C4-2B (cell line): ENCODE data around the gene FARSB.

ENCODE experiments used
- H3K27ac ChIP-seq: fragments of 450-650 bp; 2 replicates; pipeline ENCODE4 v1.5.1; 2017
- ZFX ChIP-seq: fragments of 450-650 bp; IDR thresholded peaks from 2 replicates; pipeline ENCODE4 v1.6.1; 2017
- TF ChIP-seq, protein P1 (sequence below): fragments of 450-650 bp; conservative IDR thresholded peaks from 2 replicates; pipeline ENCODE4 v1.5.1; 2017; ENCODE audit warnings: mild to moderate bottlenecking

The FARSB gene

DNA sequence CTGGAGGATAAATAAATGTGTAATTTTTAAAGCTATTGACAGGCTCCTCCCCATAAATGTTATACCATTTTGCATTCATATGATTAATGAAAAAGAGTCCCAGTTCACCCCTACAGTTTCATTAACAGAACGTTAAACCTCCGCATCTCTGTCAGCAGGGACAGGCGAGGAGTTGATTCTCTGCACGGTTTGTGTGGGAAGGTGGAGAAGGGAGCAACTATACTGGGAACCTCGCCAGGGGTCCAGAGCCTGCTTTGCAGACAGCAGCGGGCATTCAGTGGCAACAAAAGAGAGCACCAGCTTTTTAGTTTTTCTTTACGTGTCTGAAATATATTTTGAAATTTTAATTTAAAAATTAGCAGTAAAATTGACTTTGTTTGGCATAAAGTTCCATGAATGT lies 101.4 kb downstream of the FARSB start:
- TF ChIP-seq ZFX: no peak
- TF ChIP-seq, protein P1, sequence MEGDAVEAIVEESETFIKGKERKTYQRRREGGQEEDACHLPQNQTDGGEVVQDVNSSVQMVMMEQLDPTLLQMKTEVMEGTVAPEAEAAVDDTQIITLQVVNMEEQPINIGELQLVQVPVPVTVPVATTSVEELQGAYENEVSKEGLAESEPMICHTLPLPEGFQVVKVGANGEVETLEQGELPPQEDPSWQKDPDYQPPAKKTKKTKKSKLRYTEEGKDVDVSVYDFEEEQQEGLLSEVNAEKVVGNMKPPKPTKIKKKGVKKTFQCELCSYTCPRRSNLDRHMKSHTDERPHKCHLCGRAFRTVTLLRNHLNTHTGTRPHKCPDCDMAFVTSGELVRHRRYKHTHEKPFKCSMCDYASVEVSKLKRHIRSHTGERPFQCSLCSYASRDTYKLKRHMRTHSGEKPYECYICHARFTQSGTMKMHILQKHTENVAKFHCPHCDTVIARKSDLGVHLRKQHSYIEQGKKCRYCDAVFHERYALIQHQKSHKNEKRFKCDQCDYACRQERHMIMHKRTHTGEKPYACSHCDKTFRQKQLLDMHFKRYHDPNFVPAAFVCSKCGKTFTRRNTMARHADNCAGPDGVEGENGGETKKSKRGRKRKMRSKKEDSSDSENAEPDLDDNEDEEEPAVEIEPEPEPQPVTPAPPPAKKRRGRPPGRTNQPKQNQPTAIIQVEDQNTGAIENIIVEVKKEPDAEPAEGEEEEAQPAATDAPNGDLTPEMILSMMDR: no peak
- H3K27ac ChIP-seq: no peak overlapping the region

GRCh38 chr2:222548992-222549391 lies 106.9 kb downstream of the FARSB start:
- H3K27ac ChIP-seq: no peak overlapping the region
- TF ChIP-seq, protein P1: no peak
- no peak for TF ChIP-seq ZFX

DNA sequence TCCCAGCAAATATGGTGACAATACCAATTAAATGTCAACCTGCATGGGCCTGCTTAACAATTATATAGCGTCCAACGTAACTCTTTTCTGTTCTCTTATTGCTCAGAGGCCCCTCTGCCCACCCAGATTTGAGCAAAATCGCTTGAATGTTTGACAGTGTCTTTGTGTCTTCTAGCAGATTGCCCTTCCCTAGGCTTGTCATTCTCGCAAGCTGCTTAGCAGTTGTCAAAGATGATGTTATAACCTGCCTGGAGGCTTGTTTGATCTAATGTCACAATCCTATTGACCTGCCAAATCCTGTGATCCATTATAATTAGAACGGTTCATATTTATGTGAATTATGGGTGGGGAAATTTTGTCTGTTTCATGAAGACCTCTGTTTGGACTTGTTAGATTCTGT lies 108.8 kb downstream of the FARSB start:
- no peak overlapping the region for H3K27ac ChIP-seq
- TF ChIP-seq ZFX: no peak
- TF ChIP-seq, protein P1: no peak

DNA sequence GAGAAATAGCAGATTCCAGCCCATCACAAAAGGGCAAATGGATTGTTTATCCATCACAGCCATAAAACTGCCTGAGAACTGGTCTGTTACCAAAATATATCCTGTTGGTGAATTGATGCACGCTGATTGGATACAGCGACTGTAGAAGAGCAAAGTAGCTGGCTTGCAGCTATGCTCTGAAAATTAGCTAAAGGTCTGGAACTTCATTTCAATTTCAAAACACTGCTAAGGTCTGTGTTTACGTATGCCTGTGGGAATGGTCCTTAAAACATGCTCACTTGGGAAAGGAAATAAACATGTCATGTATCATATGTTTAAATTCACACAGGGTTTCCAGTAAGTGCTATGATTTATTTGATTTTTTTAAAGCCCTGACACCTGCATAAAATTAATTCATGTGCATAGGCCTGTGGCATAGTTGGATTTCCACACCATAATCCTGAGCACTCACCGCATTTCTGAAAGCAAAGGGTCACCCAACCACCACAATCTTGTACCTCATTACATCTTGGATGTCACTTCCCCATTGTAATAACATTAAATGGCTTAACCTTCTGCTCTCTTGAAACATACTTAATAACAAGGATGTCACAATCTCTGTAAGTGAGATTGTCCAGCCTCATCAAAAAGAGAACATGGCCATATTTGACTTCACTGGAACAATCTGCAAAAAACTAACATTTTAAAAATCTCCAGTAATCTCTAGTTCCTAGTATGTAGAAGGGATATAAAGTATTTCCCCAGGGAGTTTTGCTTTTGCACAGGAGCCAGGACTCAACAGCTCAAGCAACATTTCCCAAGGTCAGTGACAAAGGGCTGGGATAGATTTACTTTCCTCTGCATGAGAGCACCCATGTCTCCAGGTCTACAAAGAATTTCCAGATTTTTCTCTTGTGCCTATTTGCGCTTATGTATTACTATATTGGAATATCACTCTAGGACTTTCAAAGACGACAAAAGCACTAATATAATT lies 109.8 kb downstream of the FARSB start:
- TF ChIP-seq ZFX: no peak
- TF ChIP-seq, protein P1: no peak
- no peak overlapping the region for H3K27ac ChIP-seq

DNA sequence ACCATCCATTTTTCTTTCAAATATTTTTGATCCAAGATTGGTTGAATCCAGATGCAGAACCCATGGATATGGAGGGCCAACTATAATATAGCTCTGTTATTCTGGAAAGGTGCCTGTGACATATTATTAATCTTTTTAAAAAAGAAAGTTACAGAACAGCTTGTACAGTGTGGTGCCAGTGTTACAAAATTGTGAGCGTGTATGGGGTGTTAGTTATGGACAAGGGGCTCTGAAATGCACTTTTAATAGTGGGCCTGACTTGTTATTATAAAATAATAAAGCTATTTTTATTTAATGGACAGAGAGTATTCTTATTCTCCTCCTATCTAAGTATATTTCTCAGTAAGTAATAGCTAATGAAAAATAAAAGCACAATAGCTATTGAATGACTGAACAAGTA lies 111.2 kb downstream of the FARSB start:
- TF ChIP-seq, protein P1: no peak
- no peak for TF ChIP-seq ZFX
- no peak overlapping the region for H3K27ac ChIP-seq

- H3K27ac ChIP-seq: no peak overlapping the region
- TF ChIP-seq ZFX: no peak
- TF ChIP-seq, protein P1: no peak
Measured at GRCh38 chr2:222538535-222538934, 117.4 kb downstream of the FARSB start.

- no peak overlapping the region for H3K27ac ChIP-seq
- TF ChIP-seq, protein P1: no peak
- TF ChIP-seq ZFX: no peak
Measured at GRCh38 chr2:222535477-222535876, 120.4 kb downstream of the FARSB start.
